Mucosa of stomach (tissue), 1 donor: ENCODE measurements around the gene CACNA1A.

Experiments
- H3K27me3 ChIP-seq: one replicate; pipeline ENCODE4 v1.7.0; 2013; ENCODE audit warnings: mild to moderate bottlenecking, low read length; ENCODE audit not compliant: control insufficient read depth, insufficient read depth
- H3K36me3 ChIP-seq: one replicate; pipeline ENCODE4 v1.7.0; 2013; ENCODE audit warnings: low read length; ENCODE audit not compliant: control insufficient read depth, insufficient read depth
- H3K4me1 ChIP-seq: one replicate; pipeline ENCODE4 v1.7.0; 2013; ENCODE audit warnings: mild to moderate bottlenecking, low read length; ENCODE audit not compliant: control insufficient read depth, insufficient read depth
- H3K4me3 ChIP-seq: one replicate; pipeline ENCODE4 v1.7.0; 2013; ENCODE audit warnings: low read length
- H3K9ac ChIP-seq: one replicate; pipeline ENCODE4 v1.7.0; 2013; ENCODE audit warnings: mild to moderate bottlenecking, low read length, moderate library complexity
- H3K9me3 ChIP-seq: one replicate; pipeline ENCODE4 v1.7.0; 2013; ENCODE audit warnings: mild to moderate bottlenecking, low read length, moderate library complexity; ENCODE audit not compliant: control insufficient read depth
- donor health status: Pancreatic carcinoma.

CACNA1A gene

GRCh38 chr19:13297023-13297422 is 209.3 kb downstream of the CACNA1A start:
- Histone ChIP-seq H3K9ac (no peak overlapping the region), H3K4me1 (no peaks in the 10 kb centered on the region), H3K27me3 (peaks cover 17% of the 10 kb centered on the region), H3K36me3 (no peaks in the 10 kb centered on the region), H3K9me3 (no peaks in the 10 kb centered on the region), H3K4me3 (no peak overlapping the region)

- H3K9ac ChIP-seq, result no peak overlapping the region
These were observed 211.3 kb downstream of the CACNA1A start for GRCh38 chr19:13294812-13295567.

GRCh38 chr19:13291913-13292312 is 214.4 kb downstream of the CACNA1A start:
- no peaks in the 10 kb centered on the region for H3K9me3 ChIP-seq
- no peaks in the 10 kb centered on the region for H3K27me3 ChIP-seq
- H3K9ac ChIP-seq, result no peak overlapping the region
- H3K4me3 ChIP-seq, result no peak overlapping the region
- H3K36me3 ChIP-seq, result no peaks in the 10 kb centered on the region
- H3K4me1 ChIP-seq, result no peaks in the 10 kb centered on the region

More at GRCh38 chr19:13294812-13295567, 211.3 kb downstream of the CACNA1A start:
- Histone ChIP-seq H3K27me3 (peaks cover 17% of the 10 kb centered on the region), H3K4me1 (no peaks in the 10 kb centered on the region), H3K36me3 (no peaks in the 10 kb centered on the region), H3K4me3 (no peak overlapping the region), H3K9me3 (no peaks in the 10 kb centered on the region)

- Histone ChIP-seq H3K27me3 (no peaks in the 10 kb centered on the region), H3K36me3 (no peaks in the 10 kb centered on the region), H3K4me1 (no peaks in the 10 kb centered on the region), H3K9me3 (no peaks in the 10 kb centered on the region), H3K9ac (no peak overlapping the region), H3K4me3 (no peak overlapping the region)
These were observed 215.5 kb downstream of the CACNA1A start for GRCh38 chr19:13290741-13291140.

- Histone ChIP-seq H3K9ac (no peak overlapping the region), H3K9me3 (no peaks in the 10 kb centered on the region), H3K4me1 (no peaks in the 10 kb centered on the region), H3K27me3 (peaks cover 4% of the 10 kb centered on the region), H3K4me3 (no peak overlapping the region), H3K36me3 (no peaks in the 10 kb centered on the region)
These were observed 217.0 kb downstream of the CACNA1A start for GRCh38 chr19:13289295-13289694.

- H3K4me3 ChIP-seq, result no peak overlapping the region
- no peaks in the 10 kb centered on the region for H3K4me1 ChIP-seq
- no peak overlapping the region for H3K9ac ChIP-seq
- peaks cover 4% of the 10 kb centered on the region for H3K27me3 ChIP-seq
- H3K36me3 ChIP-seq, result no peaks in the 10 kb centered on the region
- no peaks in the 10 kb centered on the region for H3K9me3 ChIP-seq
These were observed 219.9 kb downstream of the CACNA1A start for GRCh38 chr19:13286195-13286985.

- H3K9me3 ChIP-seq, result no peaks in the 10 kb centered on the region
- peaks cover 4% of the 10 kb centered on the region for H3K27me3 ChIP-seq
- no peak overlapping the region for H3K4me3 ChIP-seq
- no peaks in the 10 kb centered on the region for H3K4me1 ChIP-seq
- H3K36me3 ChIP-seq, result no peaks in the 10 kb centered on the region
- no peak overlapping the region for H3K9ac ChIP-seq
These were observed 221.1 kb downstream of the CACNA1A start for GRCh38 chr19:13284929-13285928.

GRCh38 chr19:13283871-13284270 is 222.4 kb downstream of the CACNA1A start:
- Histone ChIP-seq H3K4me3 (no peak overlapping the region), H3K4me1 (no peaks in the 10 kb centered on the region), H3K9me3 (no peaks in the 10 kb centered on the region), H3K36me3 (no peaks in the 10 kb centered on the region), H3K27me3 (peaks cover 4% of the 10 kb centered on the region), H3K9ac (no peak overlapping the region)

- H3K4me1 ChIP-seq, result no peaks in the 10 kb centered on the region
- peaks cover 4% of the 10 kb centered on the region for H3K27me3 ChIP-seq
- no peaks in the 10 kb centered on the region for H3K36me3 ChIP-seq
- H3K9me3 ChIP-seq, result no peaks in the 10 kb centered on the region
- H3K4me3 ChIP-seq, result no peak overlapping the region
- no peak overlapping the region for H3K9ac ChIP-seq
These were observed 223.7 kb downstream of the CACNA1A start for GRCh38 chr19:13282486-13283065.

GRCh38 chr19:13281567-13282291 is 224.6 kb downstream of the CACNA1A start:
- Histone ChIP-seq H3K9me3 (no peaks in the 10 kb centered on the region), H3K9ac (no peak overlapping the region), H3K27me3 (peaks cover 4% of the 10 kb centered on the region), H3K4me3 (no peak overlapping the region), H3K36me3 (no peaks in the 10 kb centered on the region), H3K4me1 (peaks cover 3% of the 10 kb centered on the region)
